Loucy (cell line): ENCODE measurements around the gene TYMP.

Experiments
- H2AFZ ChIP-seq: fragments of 200-600 bp; sonication (generic); 2 replicates; pipeline ENCODE4 v1.6.0; 2016; ENCODE audit warnings: antibody characterized with exemption, mild to moderate bottlenecking, low read length, moderate library complexity
- H3F3A ChIP-seq: fragments of 200-600 bp; 2 replicates; pipeline ENCODE4 v1.6.0; 2016; ENCODE audit warnings: antibody characterized with exemption, low read depth, mild to moderate bottlenecking
- H3K27me3 ChIP-seq: fragments of 200-600 bp; sonication (generic); 2 replicates; pipeline ENCODE4 v1.6.1; 2014; ENCODE audit warnings: low read length, mild to moderate bottlenecking; ENCODE audit not compliant: insufficient read depth, poor library complexity, severe bottlenecking
- H3K36me3 ChIP-seq: fragments of 200-600 bp; sonication (generic); 2 replicates; pipeline ENCODE4 v1.6.1; 2016; ENCODE audit warnings: low read length; ENCODE audit not compliant: insufficient read depth
- H3K4me1 ChIP-seq: fragments of 200-600 bp; sonication (generic); 2 replicates; pipeline ENCODE4 v1.5.1; 2014; ENCODE audit warnings: low read length, mild to moderate bottlenecking; ENCODE audit not compliant: insufficient read depth, poor library complexity, severe bottlenecking
- H3K4me2 ChIP-seq: fragments of 200-600 bp; sonication (generic); 2 replicates; pipeline ENCODE4 v1.6.0; 2014; ENCODE audit warnings: antibody characterized with exemption, low read length, low read depth, mild to moderate bottlenecking; ENCODE audit not compliant: poor library complexity, severe bottlenecking
- H3K4me3 ChIP-seq: fragments of 200-600 bp; sonication (generic); 2 replicates; pipeline ENCODE4 v1.5.1; 2014; ENCODE audit warnings: low read length, mild to moderate bottlenecking, mixed read lengths; ENCODE audit not compliant: poor library complexity, severe bottlenecking
- H3K79me2 ChIP-seq: fragments of 200-600 bp; sonication (generic); 2 replicates; pipeline ENCODE4 v1.6.1; 2014; ENCODE audit warnings: low read length; ENCODE audit not compliant: insufficient read depth
- H3K9ac ChIP-seq: fragments of 200-600 bp; sonication (generic); 2 replicates; pipeline ENCODE4 v1.6.0; 2014; ENCODE audit warnings: mild to moderate bottlenecking, low read depth, low read length, moderate library complexity; ENCODE audit not compliant: poor library complexity, severe bottlenecking
- H3K9me2 ChIP-seq: fragments of 200-600 bp; sonication (generic); replicated peaks from 2 replicates; pipeline ENCODE4 v1.6.1; 2016; ENCODE audit warnings: low read depth, low read length, mixed read lengths
- H3K9me3 ChIP-seq: fragments of 200-600 bp; sonication (generic); 2 replicates; pipeline ENCODE4 v1.6.1; 2014; ENCODE audit warnings: mild to moderate bottlenecking, antibody characterized with exemption, low read length, low read depth; ENCODE audit not compliant: insufficient read depth
- H4K20me1 ChIP-seq: fragments of 200-600 bp; sonication (generic); 2 replicates; pipeline ENCODE4 v1.6.0; 2014; ENCODE audit warnings: antibody characterized with exemption, low read length, mild to moderate bottlenecking; ENCODE audit not compliant: insufficient read depth, poor library complexity, severe bottlenecking
- CTCF ChIP-seq: fragments of 200-600 bp; sonication (generic); conservative IDR thresholded peaks from 2 replicates; pipeline ENCODE4 v1.5.1; 2014; ENCODE audit warnings: mild to moderate bottlenecking, antibody characterized with exemption, low read length
- EZH2phosphoT487 ChIP-seq: fragments of 200-600 bp; IDR thresholded peaks from 2 replicates; pipeline ENCODE4 v1.6.1; 2018; ENCODE audit warnings: antibody characterized with exemption, mild to moderate bottlenecking, moderate library complexity, borderline replicate concordance

TYMP gene

GRCh38 chr22:50577697-50577986, 47.8 kb upstream of the TYMP start:
- Histone ChIP-seq H3K9ac (no peak overlapping the region), H3K27me3 (no peaks in the 10 kb centered on the region), H3K4me1 (peaks cover 12% of the 10 kb centered on the region), H3F3A (no peaks in the 10 kb centered on the region), H3K4me3 (no peak overlapping the region), H3K9me2 (no peaks in the 10 kb centered on the region), H3K4me2 (no peak overlapping the region), H3K36me3 (no peaks in the 10 kb centered on the region), H2AFZ (no peak overlapping the region), H4K20me1 (no peaks in the 10 kb centered on the region), H3K9me3 (no peaks in the 10 kb centered on the region), H3K79me2 (peaks cover 16% of the 10 kb centered on the region)
- TF ChIP-seq EZH2phosphoT487 (no peak), CTCF (no peak)

- H4K20me1 ChIP-seq = no peaks in the 10 kb centered on the region
- H2AFZ ChIP-seq = no peak overlapping the region
- no peak overlapping the region for H3K4me2 ChIP-seq
- H3K4me1 ChIP-seq = peaks cover 12% of the 10 kb centered on the region
- no peaks in the 10 kb centered on the region for H3K36me3 ChIP-seq
- H3K9me2 ChIP-seq = no peaks in the 10 kb centered on the region
- peaks cover 15% of the 10 kb centered on the region for H3K79me2 ChIP-seq
- H3F3A ChIP-seq = no peaks in the 10 kb centered on the region
- no peaks in the 10 kb centered on the region for H3K9me3 ChIP-seq
- H3K9ac ChIP-seq = no peak overlapping the region
- TF ChIP-seq CTCF = no peak
- no peak for TF ChIP-seq EZH2phosphoT487
- H3K27me3 ChIP-seq = no peaks in the 10 kb centered on the region
- H3K4me3 ChIP-seq = no peak overlapping the region
Measured at GRCh38 chr22:50576806-50577696, 47.2 kb upstream of the TYMP start.

GRCh38 chr22:50576070-50576469, 46.3 kb upstream of the TYMP start:
- Histone ChIP-seq H3K79me2 (peaks cover 5% of the 10 kb centered on the region), H3K27me3 (no peaks in the 10 kb centered on the region), H3K9ac (no peak overlapping the region), H3K9me2 (no peaks in the 10 kb centered on the region), H3F3A (no peaks in the 10 kb centered on the region), H3K4me2 (no peak overlapping the region), H2AFZ (no peak overlapping the region), H3K4me1 (peaks cover 7% of the 10 kb centered on the region), H3K9me3 (no peaks in the 10 kb centered on the region), H3K4me3 (no peak overlapping the region), H3K36me3 (peaks cover 2% of the 10 kb centered on the region; the same call in 1 of the 2 replicates), H4K20me1 (no peaks in the 10 kb centered on the region)
- peak; percentile 54 for TF ChIP-seq CTCF
- no peak for TF ChIP-seq EZH2phosphoT487
